ENCODE results near the gene BOD1.

GRCh38 chr5:173630724-173631365 lies 14.4 kb upstream of the BOD1 start:
- TF ChIP-seq HDGF (IDR thresholded peaks at IDR 0.05), result no peak
- TF ChIP-seq PML (IDR thresholded peaks at IDR 0.05; ENCODE audit: low read length), result no peak
- TF ChIP-seq POLR2AphosphoS5 (IDR thresholded peaks at IDR 0.05; ENCODE audit: low read length), result no peak
- no peak for TF ChIP-seq ZNF592 (IDR thresholded peaks at IDR 0.05)
- TF ChIP-seq BRCA1 (IDR thresholded peaks at IDR 0.05; ENCODE audit: low read depth, low read length), result no peak
- TF ChIP-seq HCFC1 (IDR thresholded peaks at IDR 0.05; ENCODE audit: low read length), result no peak

Measured in GM12878 (cell line).